Stomach (tissue), 4 donors: ENCODE data around the gene MICAL3.

Experiments used
- EP300 ChIP-seq: sonication (generic); formaldehyde crosslinking; IDR thresholded peaks from one replicate; pipeline ENCODE4 v1.6.1; 2017; ENCODE audit warnings: antibody characterized with exemption
- POLR2A ChIP-seq, 4 donors: fragments of 450-650 bp; IDR thresholded peaks; one replicate each; pipeline ENCODE4 v1.6.1; 2016; ENCODE audit warnings: antibody characterized with exemption in 4 of 4, control low read depth in 2 of 4, mild to moderate bottlenecking in 1 of 4, moderate library complexity in 1 of 4
- POLR2AphosphoS5 ChIP-seq, 3 donors: sonication (generic); formaldehyde crosslinking; IDR thresholded peaks; one replicate each; pipeline ENCODE4 v1.6.1; 2016; ENCODE audit warnings: antibody characterized with exemption in 3 of 3
- TF ChIP-seq, protein P1 (sequence below), 7 experiments: fragments of 450-650 bp in 4 of 7; fragments of 200-600 bp in 3 of 7; sonication (generic) in 3 of 7; IDR thresholded peaks; one replicate each; pipeline ENCODE4 v1.5.1; 2016 to 2019; ENCODE audit warnings: antibody characterized with exemption in 7 of 7, control low read depth in 2 of 7, mild to moderate bottlenecking in 1 of 7

DNA sequence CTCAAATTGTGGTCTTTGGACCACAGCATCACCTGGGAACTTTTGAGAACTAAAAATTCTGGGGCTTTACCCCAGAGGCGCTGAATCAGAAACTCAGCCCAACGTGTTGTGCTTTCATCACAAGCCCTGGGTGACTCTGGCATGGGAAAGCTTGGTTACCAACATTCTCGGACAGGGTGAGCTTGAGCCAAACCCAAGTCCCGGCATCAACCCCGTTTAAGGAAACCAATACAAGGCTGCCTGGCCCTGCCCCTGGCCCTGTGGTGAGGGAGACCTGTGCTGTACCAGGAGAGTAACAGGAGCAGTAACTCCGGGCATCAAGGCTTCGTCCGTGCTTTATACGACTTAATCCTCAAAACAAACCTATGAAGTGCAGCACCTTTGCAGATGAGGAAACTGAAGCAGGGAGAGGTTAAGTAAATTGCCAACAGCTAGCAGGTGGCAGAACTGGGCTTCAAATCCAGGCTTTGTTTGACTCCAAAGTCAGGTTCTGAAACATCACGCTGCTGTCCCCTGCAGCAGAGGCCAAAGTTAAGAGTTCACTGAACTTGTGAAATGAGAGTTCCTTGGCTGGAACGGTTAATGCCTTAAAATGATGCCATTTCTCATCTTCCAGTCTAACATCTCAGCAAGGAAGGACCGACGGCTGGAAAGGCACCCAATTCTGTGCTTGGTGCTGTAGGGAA lies 186.0 kb downstream of the MICAL3 start:
- TF ChIP-seq, protein P1, sequence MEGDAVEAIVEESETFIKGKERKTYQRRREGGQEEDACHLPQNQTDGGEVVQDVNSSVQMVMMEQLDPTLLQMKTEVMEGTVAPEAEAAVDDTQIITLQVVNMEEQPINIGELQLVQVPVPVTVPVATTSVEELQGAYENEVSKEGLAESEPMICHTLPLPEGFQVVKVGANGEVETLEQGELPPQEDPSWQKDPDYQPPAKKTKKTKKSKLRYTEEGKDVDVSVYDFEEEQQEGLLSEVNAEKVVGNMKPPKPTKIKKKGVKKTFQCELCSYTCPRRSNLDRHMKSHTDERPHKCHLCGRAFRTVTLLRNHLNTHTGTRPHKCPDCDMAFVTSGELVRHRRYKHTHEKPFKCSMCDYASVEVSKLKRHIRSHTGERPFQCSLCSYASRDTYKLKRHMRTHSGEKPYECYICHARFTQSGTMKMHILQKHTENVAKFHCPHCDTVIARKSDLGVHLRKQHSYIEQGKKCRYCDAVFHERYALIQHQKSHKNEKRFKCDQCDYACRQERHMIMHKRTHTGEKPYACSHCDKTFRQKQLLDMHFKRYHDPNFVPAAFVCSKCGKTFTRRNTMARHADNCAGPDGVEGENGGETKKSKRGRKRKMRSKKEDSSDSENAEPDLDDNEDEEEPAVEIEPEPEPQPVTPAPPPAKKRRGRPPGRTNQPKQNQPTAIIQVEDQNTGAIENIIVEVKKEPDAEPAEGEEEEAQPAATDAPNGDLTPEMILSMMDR (IDR thresholded peaks at IDR 0.05): no peak
- TF ChIP-seq POLR2A (IDR thresholded peaks at IDR 0.05) (no peak), POLR2AphosphoS5 (IDR thresholded peaks at IDR 0.05) (no peak), EP300 (no peak)
